ENCODE results near the gene OTUD1.

DNA sequence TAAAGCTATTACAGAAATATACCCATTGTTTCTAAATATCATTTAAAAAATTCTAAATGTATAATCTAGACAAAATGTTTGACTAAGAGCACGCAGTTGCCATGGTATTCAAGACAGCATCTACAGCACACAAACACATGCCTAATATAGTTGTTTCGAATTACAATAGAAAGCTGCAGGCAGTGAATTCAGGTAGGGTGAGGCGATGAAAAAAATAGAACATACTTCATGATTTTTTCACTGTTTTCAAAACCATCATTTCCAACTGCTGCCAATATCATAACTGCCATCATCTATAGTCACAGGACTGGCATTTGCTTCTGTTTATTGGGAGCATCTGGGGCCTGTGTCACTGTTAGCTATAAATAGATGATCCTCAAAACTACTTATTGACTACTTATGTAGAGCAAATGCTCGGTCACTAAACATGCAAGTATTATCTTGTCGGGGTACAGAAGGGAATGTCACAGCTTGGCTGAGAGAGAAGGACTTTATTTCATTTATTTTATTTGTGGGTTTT lies 34.4 kb upstream of the OTUD1 start:
- TF ChIP-seq POLR2AphosphoS5 (IDR thresholded peaks at IDR 0.05; ENCODE audit: low read depth, low read length): no peak
- no peak for TF ChIP-seq POLR2A (IDR thresholded peaks at IDR 0.05; ENCODE audit: low read depth, low read length)
- no peak for TF ChIP-seq TAF1 (IDR thresholded peaks at IDR 0.05; ENCODE audit: low read depth, low read length)
